HEK293 (cell line): ENCODE measurements around the gene TTN.

Experiments
- CTCF ChIA-PET: fragments of 350-600 bp; formaldehyde crosslinking; extraction: SDS; loops from one replicate; lab custom pipeline; 2021; ENCODE audit warnings: antibody characterized with exemption; lab: Yijun Ruan, JAX
- POLR2A ChIA-PET: fragments of 300-600 bp; formaldehyde crosslinking; extraction: SDS; loops from one replicate; lab custom pipeline; 2020; ENCODE audit warnings: antibody characterized with exemption, inconsistent platforms; lab: Yijun Ruan, JAX
- H3K27ac ChIP-seq: fragments of 200-500 bp; sonication (Bioruptor generic); 2 replicates; pipeline ENCODE4 v1.5.1; 2014; ENCODE audit warnings: low read depth, low read length, control low read depth, inconsistent platforms; ENCODE audit errors: extremely low read depth
- H3K36me3 ChIP-seq, 2 experiments: fragments of 200-500 bp in 1 of 2; sonication (Bioruptor generic) in 1 of 2; 1 replicate in 1 of 2; 2 replicates in 1 of 2; pipeline ENCODE4 v1.5.1; 2014 to 2017; ENCODE audit warnings: inconsistent platforms in 2 of 2, low read length in 2 of 2; ENCODE audit not compliant: control insufficient read depth in 2 of 2, insufficient read depth in 1 of 2
- H3K4me1 ChIP-seq: fragments of 200-500 bp; sonication (Bioruptor generic); 2 replicates; pipeline ENCODE4 v1.5.1; 2014; ENCODE audit warnings: mild to moderate bottlenecking, low read length, inconsistent platforms; ENCODE audit not compliant: control insufficient read depth, insufficient read depth
- H3K4me3 ChIP-seq: 2 replicates; pipeline ENCODE4 v1.5.1; 2011; ENCODE audit warnings: low read depth, mild to moderate bottlenecking, control low read depth, low read length, moderate library complexity
- H3K9me3 ChIP-seq: fragments of 200-500 bp; sonication (Bioruptor generic); 2 replicates; pipeline ENCODE4 v1.5.1; 2014; ENCODE audit warnings: low read depth, low read length, inconsistent platforms; ENCODE audit not compliant: control insufficient read depth, insufficient read depth
- BCL11B ChIP-seq: fragments of 450-650 bp; formaldehyde crosslinking; IDR thresholded peaks from 2 replicates; pipeline ENCODE4 v1.5.1; 2016; ENCODE audit warnings: low read depth, missing biosample characterization, missing genetic modification characterization
- FEZF1 ChIP-seq: fragments of 450-650 bp; formaldehyde crosslinking; IDR thresholded peaks from 2 replicates; pipeline ENCODE4 v1.5.1; 2016; ENCODE audit warnings: missing biosample characterization, missing genetic modification characterization
- MEIS1 ChIP-seq: sonication (generic); formaldehyde crosslinking; IDR thresholded peaks from 2 replicates; pipeline ENCODE4 v1.8.1; 2022; ENCODE audit warnings: missing genetic modification reagents, mild to moderate bottlenecking, borderline replicate concordance
- MYNN ChIP-seq: fragments of 450-650 bp; formaldehyde crosslinking; IDR thresholded peaks from 2 replicates; pipeline ENCODE4 v1.5.1; 2016; ENCODE audit warnings: missing biosample characterization, missing genetic modification characterization, borderline replicate concordance
- PRDM4 ChIP-seq: fragments of 450-650 bp; formaldehyde crosslinking; IDR thresholded peaks from 2 replicates; pipeline ENCODE4 v1.5.1; 2017; ENCODE audit warnings: missing biosample characterization, missing genetic modification characterization
- REST ChIP-seq: fragments of 450-650 bp; formaldehyde crosslinking; IDR thresholded peaks from 2 replicates; pipeline ENCODE4 v1.5.1; 2016; ENCODE audit warnings: missing biosample characterization, missing genetic modification characterization
- SCRT2 ChIP-seq: fragments of 450-650 bp; formaldehyde crosslinking; IDR thresholded peaks from 2 replicates; pipeline ENCODE4 v1.5.1; 2016; ENCODE audit warnings: missing biosample characterization, missing genetic modification characterization
- ZBTB21 ChIP-seq: fragments of 450-650 bp; formaldehyde crosslinking; IDR thresholded peaks from 2 replicates; pipeline ENCODE4 v1.5.1; 2017; ENCODE audit warnings: missing biosample characterization, missing genetic modification characterization
- ZBTB49 ChIP-seq: fragments of 450-650 bp; formaldehyde crosslinking; IDR thresholded peaks from 2 replicates; pipeline ENCODE4 v1.5.1; 2016; ENCODE audit warnings: missing biosample characterization, missing genetic modification characterization, low read depth
- ZNF37A ChIP-seq: fragments of 450-650 bp; IDR thresholded peaks from 2 replicates; pipeline ENCODE4 v1.5.1; 2018; ENCODE audit warnings: missing biosample characterization, missing genetic modification characterization
- ZNF621 ChIP-seq: fragments of 450-650 bp; formaldehyde crosslinking; IDR thresholded peaks from 2 replicates; pipeline ENCODE4 v1.5.1; 2017; ENCODE audit warnings: missing biosample characterization, missing genetic modification characterization
- ZNF701 ChIP-seq: fragments of 450-650 bp; formaldehyde crosslinking; IDR thresholded peaks from 2 replicates; pipeline ENCODE4 v1.5.1; 2016; ENCODE audit warnings: missing biosample characterization, missing genetic modification characterization
- ZXDB ChIP-seq: fragments of 450-650 bp; formaldehyde crosslinking; IDR thresholded peaks from 2 replicates; pipeline ENCODE4 v1.5.1; 2016; ENCODE audit warnings: missing biosample characterization, missing genetic modification characterization
- TF ChIP-seq, protein P1 (sequence below): sonication (generic); formaldehyde crosslinking; IDR thresholded peaks from 2 replicates; pipeline ENCODE4 v1.8.1; 2022; ENCODE audit warnings: mild to moderate bottlenecking, moderate library complexity, missing genetic modification reagents
- TF ChIP-seq, protein P2 (sequence below): fragments of 450-650 bp; formaldehyde crosslinking; IDR thresholded peaks from 2 replicates; pipeline ENCODE4 v1.5.1; 2016; ENCODE audit warnings: missing biosample characterization, missing genetic modification characterization
- TF ChIP-seq, protein P3 (sequence below): fragments of 450-650 bp; formaldehyde crosslinking; IDR thresholded peaks from 2 replicates; pipeline ENCODE4 v1.5.1; 2016; ENCODE audit warnings: missing biosample characterization, missing genetic modification characterization
- TF ChIP-seq, protein P4 (sequence below): fragments of 450-650 bp; formaldehyde crosslinking; IDR thresholded peaks from 2 replicates; pipeline ENCODE4 v1.5.1; 2016; ENCODE audit warnings: missing biosample characterization, missing genetic modification characterization

The TTN gene

GRCh38 chr2:178506101-178506500 lies 301.1 kb downstream of the TTN start:
- no peak overlapping the region for H3K4me3 ChIP-seq
- no peaks in the 10 kb centered on the region for H3K4me1 ChIP-seq
- ChIA-PET POLR2A (no interaction called here), CTCF (interaction anchor here (0.7 to 1.5 kb wide), 3 partner anchors 11 to 111 kb away, joined by 3 to 6 read pairs (median 4); no protein-coding TSS in a partner anchor)
- peaks cover 26 to 57% of the 10 kb centered on the region in 2 experiments for H3K36me3 ChIP-seq
- no peak for TF ChIP-seq ZNF701 (tag by site-specific recombination)
- TF ChIP-seq MYNN (tag by site-specific recombination) = no peak
- TF ChIP-seq FEZF1 (tag by site-specific recombination) = no peak
- TF ChIP-seq REST = no peak
- no peak for TF ChIP-seq MEIS1 (CRISPR knock-in tag)
- no peaks in the 10 kb centered on the region for H3K9me3 ChIP-seq
- H3K27ac ChIP-seq = no peak overlapping the region

DNA sequence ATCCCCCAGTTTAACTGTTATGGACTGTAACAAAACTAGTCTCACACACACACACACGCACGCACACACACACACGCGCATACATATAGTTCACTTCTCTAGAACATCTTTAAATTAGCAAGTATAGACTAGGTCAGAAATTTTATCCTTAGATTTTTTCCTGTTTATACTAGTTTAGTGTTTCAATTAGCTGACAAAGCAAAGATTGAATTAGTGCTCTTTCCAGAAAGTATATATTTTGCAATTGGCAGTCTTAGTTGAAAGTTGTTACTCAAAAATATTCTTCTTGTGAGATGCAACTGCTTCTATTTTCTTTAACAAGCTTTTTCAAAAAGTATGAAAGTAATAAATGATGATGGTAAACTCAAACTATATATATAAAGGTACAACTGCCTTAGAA lies 304.5 kb downstream of the TTN start:
- H3K9me3 ChIP-seq = no peaks in the 10 kb centered on the region
- no peak overlapping the region for H3K4me3 ChIP-seq
- no peaks in the 10 kb centered on the region for H3K4me1 ChIP-seq
- H3K27ac ChIP-seq = no peak overlapping the region
- peaks cover 46 to 78% of the 10 kb centered on the region in 2 experiments for H3K36me3 ChIP-seq
- POLR2A ChIA-PET = no interaction called here
- CTCF ChIA-PET = interaction anchor here (0.7 kb wide), 1 partner anchor 9 kb away, joined by 3 read pairs; no protein-coding TSS in a partner anchor
- TF ChIP-seq ZBTB49 (tag by site-specific recombination) (no peak), ZXDB (tag by site-specific recombination) (no peak), ZBTB21 (no peak), ZNF37A (tag by site-specific recombination) (no peak), PRDM4 (tag by site-specific recombination) (no peak), BCL11B (no peak), ZNF621 (tag by site-specific recombination) (no peak), SCRT2 (tag by site-specific recombination) (no peak)
- TF ChIP-seq, protein P1, sequence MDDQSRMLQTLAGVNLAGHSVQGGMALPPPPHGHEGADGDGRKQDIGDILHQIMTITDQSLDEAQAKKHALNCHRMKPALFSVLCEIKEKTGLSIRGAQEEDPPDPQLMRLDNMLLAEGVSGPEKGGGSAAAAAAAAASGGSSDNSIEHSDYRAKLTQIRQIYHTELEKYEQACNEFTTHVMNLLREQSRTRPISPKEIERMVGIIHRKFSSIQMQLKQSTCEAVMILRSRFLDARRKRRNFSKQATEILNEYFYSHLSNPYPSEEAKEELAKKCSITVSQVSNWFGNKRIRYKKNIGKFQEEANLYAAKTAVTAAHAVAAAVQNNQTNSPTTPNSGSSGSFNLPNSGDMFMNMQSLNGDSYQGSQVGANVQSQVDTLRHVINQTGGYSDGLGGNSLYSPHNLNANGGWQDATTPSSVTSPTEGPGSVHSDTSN (CRISPR knock-in tag) = no peak
- TF ChIP-seq, protein P2, sequence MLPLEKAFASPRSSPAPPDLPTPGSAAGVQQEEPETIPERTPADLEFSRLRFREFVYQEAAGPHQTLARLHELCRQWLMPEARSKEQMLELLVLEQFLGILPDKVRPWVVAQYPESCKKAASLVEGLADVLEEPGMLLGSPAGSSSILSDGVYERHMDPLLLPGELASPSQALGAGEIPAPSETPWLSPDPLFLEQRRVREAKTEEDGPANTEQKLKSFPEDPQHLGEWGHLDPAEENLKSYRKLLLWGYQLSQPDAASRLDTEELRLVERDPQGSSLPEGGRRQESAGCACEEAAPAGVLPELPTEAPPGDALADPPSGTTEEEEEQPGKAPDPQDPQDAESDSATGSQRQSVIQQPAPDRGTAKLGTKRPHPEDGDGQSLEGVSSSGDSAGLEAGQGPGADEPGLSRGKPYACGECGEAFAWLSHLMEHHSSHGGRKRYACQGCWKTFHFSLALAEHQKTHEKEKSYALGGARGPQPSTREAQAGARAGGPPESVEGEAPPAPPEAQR = no peak
- TF ChIP-seq, protein P3, sequence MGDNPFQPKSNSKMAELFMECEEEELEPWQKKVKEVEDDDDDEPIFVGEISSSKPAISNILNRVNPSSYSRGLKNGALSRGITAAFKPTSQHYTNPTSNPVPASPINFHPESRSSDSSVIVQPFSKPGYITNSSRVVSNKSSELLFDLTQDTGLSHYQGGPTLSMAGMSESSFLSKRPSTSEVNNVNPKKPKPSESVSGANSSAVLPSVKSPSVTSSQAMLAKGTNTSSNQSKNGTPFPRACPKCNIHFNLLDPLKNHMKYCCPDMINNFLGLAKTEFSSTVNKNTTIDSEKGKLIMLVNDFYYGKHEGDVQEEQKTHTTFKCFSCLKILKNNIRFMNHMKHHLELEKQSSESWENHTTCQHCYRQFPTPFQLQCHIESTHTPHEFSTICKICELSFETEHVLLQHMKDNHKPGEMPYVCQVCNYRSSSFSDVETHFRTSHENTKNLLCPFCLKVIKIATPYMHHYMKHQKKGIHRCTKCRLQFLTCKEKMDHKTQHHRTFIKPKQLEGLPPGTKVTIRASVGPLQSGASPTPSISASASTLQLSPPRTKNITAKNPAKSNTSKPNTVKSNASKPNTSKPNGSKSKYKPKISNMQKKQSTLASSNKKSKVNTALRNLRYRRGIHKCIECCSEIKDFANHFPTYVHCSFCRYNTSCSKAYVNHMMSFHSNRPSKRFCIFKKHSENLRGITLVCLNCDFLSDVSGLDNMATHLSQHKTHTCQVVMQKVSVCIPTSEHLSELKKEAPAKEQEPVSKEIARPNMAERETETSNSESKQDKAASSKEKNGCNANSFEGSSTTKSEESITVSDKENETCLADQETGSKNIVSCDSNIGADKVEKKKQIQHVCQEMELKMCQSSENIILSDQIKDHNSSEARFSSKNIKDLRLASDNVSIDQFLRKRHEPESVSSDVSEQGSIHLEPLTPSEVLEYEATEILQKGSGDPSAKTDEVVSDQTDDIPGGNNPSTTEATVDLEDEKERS (tag by site-specific recombination) = no peak
- TF ChIP-seq, protein P4, sequence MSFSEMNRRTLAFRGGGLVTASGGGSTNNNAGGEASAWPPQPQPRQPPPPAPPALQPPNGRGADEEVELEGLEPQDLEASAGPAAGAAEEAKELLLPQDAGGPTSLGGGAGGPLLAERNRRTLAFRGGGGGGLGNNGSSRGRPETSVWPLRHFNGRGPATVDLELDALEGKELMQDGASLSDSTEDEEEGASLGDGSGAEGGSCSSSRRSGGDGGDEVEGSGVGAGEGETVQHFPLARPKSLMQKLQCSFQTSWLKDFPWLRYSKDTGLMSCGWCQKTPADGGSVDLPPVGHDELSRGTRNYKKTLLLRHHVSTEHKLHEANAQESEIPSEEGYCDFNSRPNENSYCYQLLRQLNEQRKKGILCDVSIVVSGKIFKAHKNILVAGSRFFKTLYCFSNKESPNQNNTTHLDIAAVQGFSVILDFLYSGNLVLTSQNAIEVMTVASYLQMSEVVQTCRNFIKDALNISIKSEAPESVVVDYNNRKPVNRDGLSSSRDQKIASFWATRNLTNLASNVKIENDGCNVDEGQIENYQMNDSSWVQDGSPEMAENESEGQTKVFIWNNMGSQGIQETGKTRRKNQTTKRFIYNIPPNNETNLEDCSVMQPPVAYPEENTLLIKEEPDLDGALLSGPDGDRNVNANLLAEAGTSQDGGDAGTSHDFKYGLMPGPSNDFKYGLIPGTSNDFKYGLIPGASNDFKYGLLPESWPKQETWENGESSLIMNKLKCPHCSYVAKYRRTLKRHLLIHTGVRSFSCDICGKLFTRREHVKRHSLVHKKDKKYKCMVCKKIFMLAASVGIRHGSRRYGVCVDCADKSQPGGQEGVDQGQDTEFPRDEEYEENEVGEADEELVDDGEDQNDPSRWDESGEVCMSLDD = no peak
